ENCODE data around the gene CLRN2. TPM values are rescaled to one million over a fixed set of nuclear protein-coding genes. Genes with fewer than 3 reads are reported as not detected.

CLRN2 gene
- total and polyA plus RNA-seq, 10 of the 15 experiments (the other 5 are each of a cell fraction or from before 2014, with no cell fraction given) = not detected

DNA sequence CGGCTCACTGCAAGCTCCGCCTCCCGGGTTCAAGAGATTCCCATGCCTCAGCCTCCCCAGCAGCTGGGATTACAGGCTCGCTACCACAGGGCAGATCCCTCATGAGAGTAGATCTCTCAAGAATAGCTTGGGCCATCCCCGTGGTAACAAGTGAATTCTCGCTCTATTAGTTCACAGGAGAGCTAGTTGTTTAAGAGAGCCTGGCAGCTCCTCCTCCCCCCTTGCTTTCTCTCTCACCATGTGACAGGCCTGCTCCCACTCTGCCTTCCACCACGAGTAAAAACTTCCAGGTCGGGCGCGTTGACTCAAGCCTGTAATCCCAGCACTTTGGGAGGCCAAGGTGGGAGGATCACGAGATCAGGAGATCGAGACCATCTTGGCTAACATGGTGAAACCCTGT lies 31.7 kb downstream of the CLRN2 start:
- no peaks in the 10 kb centered on the region for H3K36me3 ChIP-seq (ENCODE audit: control insufficient read depth in 2 of 2, insufficient read depth in 2 of 2, low read length in 1 of 2)
- WGBS (ENCODE audit: insufficient coverage, insufficient replicate concordance, low lambda C conversion rate, missing lambda C conversion rate) = 61% methylated on average over 12 of the region's 12 CpGs
- H3K9me3 ChIP-seq (replicated peaks; ENCODE audit: control insufficient read depth, insufficient read depth, low read length) = no peaks in the 10 kb centered on the region
- H2AFZ ChIP-seq (ENCODE audit: control insufficient read depth, low read depth, low read length) = no peak overlapping the region
- no peaks in the 10 kb centered on the region for H3K79me2 ChIP-seq (ENCODE audit: control insufficient read depth, insufficient read depth, low read length)
- no peaks in the 10 kb centered on the region for H3K4me1 ChIP-seq (ENCODE audit: control insufficient read depth, insufficient read depth, low read length)
- TF ChIP-seq ZNF217 (IDR thresholded peaks at IDR 0.05) (no peak), KLF5 (IDR thresholded peaks at IDR 0.05; ENCODE audit: partially characterized antibody) (no peak), ZSCAN29 (IDR thresholded peaks at IDR 0.05) (no peak), BRCA1 (IDR thresholded peaks at IDR 0.05; ENCODE audit: low read depth, low read length) (no peak), PAX5 (IDR thresholded peaks at IDR 0.05; ENCODE audit: borderline replicate concordance, low read depth, low read length) (no peak), HDGF (IDR thresholded peaks at IDR 0.05) (no peak), TAF1 (IDR thresholded peaks at IDR 0.05; ENCODE audit: borderline replicate concordance, low read depth, low read length) (no peak), YBX1 (IDR thresholded peaks at IDR 0.05) (no peak), RUNX3 (IDR thresholded peaks at IDR 0.05; ENCODE audit: low read length) (no peak), ZNF384 (IDR thresholded peaks at IDR 0.05; ENCODE audit: borderline replicate concordance, low read depth, low read length) (no peak), EED (IDR thresholded peaks at IDR 0.05; ENCODE audit: low read depth) (no peak), MEF2B (IDR thresholded peaks at IDR 0.05; ENCODE audit: partially characterized antibody, poor library complexity, severe bottlenecking) (no peak)
- TF ChIP-seq, protein P1, sequence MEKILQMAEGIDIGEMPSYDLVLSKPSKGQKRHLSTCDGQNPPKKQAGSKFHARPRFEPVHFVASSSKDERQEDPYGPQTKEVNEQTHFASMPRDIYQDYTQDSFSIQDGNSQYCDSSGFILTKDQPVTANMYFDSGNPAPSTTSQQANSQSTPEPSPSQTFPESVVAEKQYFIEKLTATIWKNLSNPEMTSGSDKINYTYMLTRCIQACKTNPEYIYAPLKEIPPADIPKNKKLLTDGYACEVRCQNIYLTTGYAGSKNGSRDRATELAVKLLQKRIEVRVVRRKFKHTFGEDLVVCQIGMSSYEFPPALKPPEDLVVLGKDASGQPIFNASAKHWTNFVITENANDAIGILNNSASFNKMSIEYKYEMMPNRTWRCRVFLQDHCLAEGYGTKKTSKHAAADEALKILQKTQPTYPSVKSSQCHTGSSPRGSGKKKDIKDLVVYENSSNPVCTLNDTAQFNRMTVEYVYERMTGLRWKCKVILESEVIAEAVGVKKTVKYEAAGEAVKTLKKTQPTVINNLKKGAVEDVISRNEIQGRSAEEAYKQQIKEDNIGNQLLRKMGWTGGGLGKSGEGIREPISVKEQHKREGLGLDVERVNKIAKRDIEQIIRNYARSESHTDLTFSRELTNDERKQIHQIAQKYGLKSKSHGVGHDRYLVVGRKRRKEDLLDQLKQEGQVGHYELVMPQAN (conservative IDR thresholded peaks at IDR 0.05) = no peak
- DNase-seq (ENCODE audit: low read depth, low spot score) = no peak
- no peak overlapping the region for H3K4me3 ChIP-seq
- BruUV-seq (replicated peaks) = no TSS peak
- no peak overlapping the region for H3K4me2 ChIP-seq (ENCODE audit: control insufficient read depth, insufficient read depth)
- H4K20me1 ChIP-seq (ENCODE audit: control insufficient read depth, insufficient read depth) = no peaks in the 10 kb centered on the region
- in situ Hi-C loops (cut with MboI) (loop anchor here (5.0 kb wide), 3 partner anchors 91 to 1046 kb away; no protein-coding TSS in a partner anchor), intact Hi-C loops (cut with micrococcal nuclease; ENCODE audit: unreplicated experiment) (no loop called here)
- no peak for ATAC-seq
- no peak overlapping the region for H3K9ac ChIP-seq (ENCODE audit: control insufficient read depth, insufficient read depth, low read length)
- RAD21 ChIA-PET (ENCODE audit: unreplicated experiment) = interaction anchor here (5.0 kb wide), 1 partner anchor 261 kb away, joined by 63 read pairs; the partner anchor contains the start of genes DCAF16 and NCAPG
- H3K27ac ChIP-seq (ENCODE audit: control insufficient read depth, insufficient read depth) = no peak overlapping the region
- CTCF ChIA-PET = interaction anchor here (1.2 to 5.1 kb wide), 5 partner anchors 9 to 270 kb away, joined by 4 to 93 read pairs (median 30); partner anchors contain the start of genes DCAF16 and NCAPG
- H3K27me3 ChIP-seq (replicated peaks in 1 of 2; ENCODE audit: control insufficient read depth in 2 of 2, insufficient read depth in 2 of 2, low read length in 1 of 2) = no peaks in the 10 kb centered on the region
- SMC1A ChIA-PET (ENCODE audit: uncharacterized antibody, unreplicated experiment) = interaction anchor here (0.8 to 7.0 kb wide), 5 partner anchors 11 to 261 kb away, joined by 3 to 68 read pairs (median 3); partner anchors contain the start of genes DCAF16 and NCAPG
- POLR2A ChIA-PET = interaction anchor here (0.6 kb wide), 1 partner anchor 1297 kb away, joined by 4 read pairs; no protein-coding TSS in a partner anchor
- no peak for FAIRE-seq

Measured in GM12878 (cell line).